GM10266 (cell line): ENCODE results near the gene PUS1.
A peak's percentile ranks its signal among the peaks of the same experiment; 100 is the strongest.

Experiments used
- DNase-seq: peaks from one replicate; pipeline ENCODE4 v3.0.0; 2012; ENCODE audit errors: extremely low spot score
- CTCF ChIP-seq: IDR thresholded peaks from 2 replicates; pipeline ENCODE4 v1.5.1; 2012; ENCODE audit warnings: mild to moderate bottlenecking, low read depth; ENCODE audit not compliant: control insufficient read depth, insufficient read depth; ENCODE audit errors: missing control alignments

Gene PUS1

DNA sequence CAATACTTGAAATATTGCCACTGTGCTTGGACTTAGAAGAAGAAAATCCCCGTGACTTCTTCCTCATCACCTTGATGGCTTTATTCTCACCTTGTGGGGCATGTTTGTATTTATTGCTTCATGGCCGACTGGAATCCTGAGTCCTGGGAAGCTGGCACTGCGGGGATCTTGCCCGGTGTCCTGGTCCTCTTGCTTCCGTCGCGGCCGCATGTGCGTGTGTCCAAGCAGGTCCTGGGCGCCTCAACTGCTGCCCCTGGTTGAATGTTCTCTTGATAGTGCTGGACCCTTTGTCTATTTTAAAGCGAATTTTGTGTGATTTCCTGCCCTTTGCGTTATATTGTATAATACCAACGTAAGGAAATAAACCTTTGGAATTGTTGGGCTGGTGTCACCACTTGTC is 6.3 kb upstream of the PUS1 start:
- DNase-seq, result peak; percentile 12
- no peak for TF ChIP-seq CTCF

DNA sequence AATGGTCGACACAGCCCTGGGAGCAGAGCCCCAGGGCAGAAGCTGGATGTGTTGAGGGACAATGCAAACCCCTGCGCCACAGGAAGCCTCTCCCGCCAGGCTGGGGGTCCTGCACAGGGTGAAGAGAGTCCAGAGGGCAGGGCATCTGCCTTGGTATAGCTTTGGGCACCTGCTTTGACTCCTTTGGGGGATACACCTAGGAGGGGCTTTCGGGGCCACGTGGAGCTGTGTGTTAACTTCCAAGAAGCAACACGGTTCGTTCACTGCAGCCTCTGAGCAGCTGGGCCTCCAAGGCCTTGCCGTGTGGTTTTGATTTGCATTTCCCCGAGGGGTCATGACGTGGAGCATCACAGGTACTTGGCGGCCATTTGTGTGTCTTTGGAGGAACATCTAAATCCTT is 5.8 kb upstream of the PUS1 start:
- peak; percentile 77 for DNase-seq
- TF ChIP-seq CTCF, result no peak

DNA sequence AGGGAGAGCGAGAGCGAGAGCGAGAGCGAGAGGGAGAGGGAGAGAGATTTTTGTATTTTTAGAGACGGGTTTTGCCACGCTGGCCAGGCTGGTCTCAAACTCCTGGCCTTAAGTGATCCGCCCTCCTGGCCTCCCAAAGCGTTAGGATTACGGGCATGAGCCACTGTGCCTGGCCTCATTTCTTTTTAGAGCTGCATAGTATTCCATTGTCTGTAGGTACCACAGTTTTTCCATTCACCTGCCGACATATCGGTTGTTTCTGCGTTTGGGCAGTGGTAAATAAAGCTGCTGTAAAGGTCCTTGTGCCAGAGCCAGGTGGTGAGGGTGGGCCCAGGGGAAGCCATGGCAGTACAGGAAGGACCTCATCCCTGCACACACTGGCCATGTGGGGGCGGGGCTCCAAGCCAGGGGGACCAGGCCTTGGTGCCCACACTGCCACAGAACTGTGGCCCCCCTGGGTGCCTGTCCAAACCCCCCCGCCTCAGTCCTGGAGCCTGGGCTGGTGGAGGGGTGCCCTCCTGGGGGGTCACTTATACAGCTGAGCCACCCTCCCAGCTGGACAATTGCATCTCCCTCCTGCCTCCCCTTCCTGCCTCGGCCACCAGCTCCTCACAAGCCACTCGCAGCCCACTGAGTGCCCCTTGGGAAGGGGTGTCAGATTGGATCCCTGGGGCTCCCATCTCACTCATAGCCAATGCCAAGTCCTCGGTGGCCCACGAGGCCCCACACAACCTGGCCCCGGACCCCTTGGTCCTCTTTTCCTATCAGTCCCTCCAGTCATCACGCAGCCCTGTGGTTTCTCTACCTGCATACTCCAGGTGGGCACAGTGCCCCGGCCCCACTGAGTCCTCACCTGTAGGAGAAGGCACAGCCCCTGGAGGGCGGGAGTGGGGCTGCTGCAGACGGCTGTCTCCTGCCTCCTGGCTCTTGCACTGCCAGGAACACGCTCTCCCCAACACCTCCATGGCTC is 1.7 kb upstream of the PUS1 start:
- TF ChIP-seq CTCF, result no peak
- peak; percentile 15 for DNase-seq

GRCh38 chr12:131928080-131928710 is 881 bp upstream of the PUS1 start:
- TF ChIP-seq CTCF, result no peak
- no peak for DNase-seq

- peak; percentile 68 for DNase-seq
- TF ChIP-seq CTCF, result no peak
These were observed 743 bp downstream of the PUS1 start for GRCh38 chr12:131929581-131930456.

- no peak for DNase-seq
- TF ChIP-seq CTCF, result no peak
These were observed 1.4 kb downstream of the PUS1 start for GRCh38 chr12:131930510-131930909.

DNA sequence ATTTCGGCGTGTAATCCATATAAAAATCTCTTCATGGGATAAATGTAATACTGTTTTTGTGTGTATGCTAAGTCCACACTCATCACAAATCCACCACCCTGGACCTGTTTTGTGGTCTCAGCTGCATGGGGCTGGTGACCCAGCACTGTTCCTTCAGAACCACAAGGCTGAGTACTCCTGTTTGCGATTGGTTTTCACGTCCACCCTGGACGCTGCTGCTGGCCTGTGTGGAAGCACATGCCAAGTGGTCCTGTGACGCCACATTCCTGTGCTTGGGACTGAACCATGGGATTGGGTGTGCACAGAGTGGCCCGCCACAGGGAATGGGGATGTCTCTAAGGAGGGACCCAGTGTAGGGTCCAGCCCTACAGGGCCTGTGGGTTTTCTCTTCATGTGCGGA is 4.3 kb downstream of the PUS1 start:
- DNase-seq, result no peak
- TF ChIP-seq CTCF, result no peak
